NCI-H82 treated with DMSO at 0.1 percent for 48 hours (cell line): ENCODE results near the gene NUP93.
"Not testable (repeated sequence)": the region's sequence is repeated elsewhere in the genome, so short reads cannot be mapped to it uniquely, and the experiment has no call there.

Experiments
- DNase-seq: peaks from one replicate; lab custom pipeline; 2025; ENCODE audit not compliant: unreplicated experiment; lab: John Stamatoyannopoulos, UW

NUP93 gene

DNA sequence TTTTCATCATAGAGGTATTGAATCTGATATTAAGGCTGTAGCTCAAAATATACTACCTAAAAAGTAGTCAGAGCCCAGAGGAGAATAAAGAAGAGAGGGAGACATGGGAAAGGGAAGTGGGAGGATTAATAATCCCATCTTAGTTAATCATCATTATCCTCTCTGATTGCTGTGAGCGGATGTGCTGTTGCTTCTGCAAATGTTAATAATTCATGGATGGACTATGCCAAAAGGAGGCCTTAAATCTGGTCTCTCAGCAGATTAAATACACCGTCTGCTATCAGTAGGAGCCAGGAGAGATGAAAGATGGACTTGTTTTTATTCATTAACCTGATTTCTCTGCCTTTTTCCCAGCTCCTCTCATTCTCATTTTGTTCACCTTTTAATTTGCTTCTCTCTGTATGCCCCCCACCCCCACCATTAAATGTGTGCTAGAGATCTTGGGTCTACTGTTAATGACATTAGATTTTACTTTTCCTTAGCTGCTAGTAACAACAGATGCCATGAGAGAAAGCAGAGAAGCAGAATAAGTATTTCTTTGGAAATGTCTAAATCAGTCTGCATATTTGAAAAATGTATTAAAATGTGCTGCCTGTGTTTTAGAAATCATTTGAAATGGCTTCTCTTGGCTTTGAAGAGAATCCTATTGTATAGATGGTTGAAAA lies 44.2 kb downstream of the NUP93 start:
- DNase-seq: peak; percentile 30

DNA sequence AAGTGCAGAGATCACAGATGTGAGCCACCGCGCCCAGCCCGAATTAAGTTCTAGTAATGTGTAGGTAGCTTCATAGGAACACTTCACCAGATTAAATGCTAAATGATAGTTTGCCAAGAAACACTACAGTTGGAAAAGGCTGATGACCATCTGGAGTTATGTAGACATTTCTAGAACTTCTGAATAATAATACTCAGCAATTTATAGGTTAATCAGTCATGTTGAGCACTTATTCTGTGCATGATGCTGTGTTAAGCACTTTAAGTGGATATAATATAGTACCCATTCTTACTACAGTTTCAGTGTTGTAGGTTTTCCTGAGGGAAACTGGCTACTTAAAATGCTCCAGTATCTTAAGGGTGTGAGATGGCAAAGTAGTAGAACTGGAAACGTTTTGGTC lies 45.2 kb downstream of the NUP93 start:
- no peak for DNase-seq

DNA sequence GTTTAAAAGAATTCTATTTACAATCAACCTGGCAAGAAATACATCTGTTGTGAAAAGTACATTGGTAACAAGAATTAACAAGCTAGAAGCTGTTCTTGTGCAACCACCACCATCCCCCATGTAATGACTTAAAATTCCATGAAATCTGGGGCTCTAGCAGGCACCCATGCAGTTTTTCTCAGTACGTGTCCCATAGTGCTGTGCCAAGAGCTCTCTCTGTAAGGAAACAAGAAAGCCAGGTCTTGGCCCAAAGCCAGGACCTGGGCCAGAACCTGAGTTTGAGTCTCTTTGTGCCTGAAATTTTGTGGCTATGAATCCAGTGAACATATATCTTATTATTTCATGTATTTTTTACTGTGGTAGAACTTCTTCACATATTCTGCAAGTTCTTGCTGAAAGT lies 46.6 kb downstream of the NUP93 start:
- no peak for DNase-seq

DNA sequence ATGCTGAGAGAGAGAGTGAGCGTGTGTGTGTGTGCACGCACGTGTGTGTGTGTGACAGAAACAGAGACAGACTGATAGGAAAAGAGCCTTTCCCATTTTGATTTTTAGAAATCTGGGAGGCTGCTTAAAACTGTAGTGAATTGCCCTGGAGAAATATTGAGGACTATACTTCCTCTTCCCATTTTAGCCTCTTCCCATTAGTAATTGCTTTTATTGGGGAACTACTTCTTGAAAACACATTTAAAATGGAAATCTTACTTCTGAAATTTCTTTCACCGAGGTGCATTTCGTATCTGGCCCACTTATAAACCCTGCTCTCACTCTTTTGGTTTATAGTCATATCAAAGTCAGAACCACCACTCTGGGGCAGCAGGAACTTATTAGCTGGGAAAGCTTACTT lies 47.1 kb downstream of the NUP93 start:
- no peak for DNase-seq

DNA sequence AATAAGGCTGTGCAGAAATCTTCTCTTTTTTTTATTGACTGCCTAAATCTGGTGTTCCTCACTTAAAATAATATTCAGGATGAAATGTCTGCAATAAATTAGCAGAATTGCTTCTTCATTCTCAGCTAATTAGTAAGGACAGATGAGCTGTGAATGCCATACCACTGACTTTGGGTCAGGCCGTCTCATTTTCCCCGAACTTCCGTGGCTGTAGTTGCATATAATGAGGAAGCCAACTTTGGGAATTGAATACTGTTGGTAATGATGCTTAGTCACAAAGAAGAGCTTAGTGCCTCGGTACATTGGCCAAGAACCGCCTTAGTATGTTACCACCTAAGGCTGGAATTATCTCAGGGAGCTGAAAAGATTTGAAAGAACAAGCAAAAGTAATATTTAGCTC lies 47.6 kb downstream of the NUP93 start:
- DNase-seq: no peak

DNA sequence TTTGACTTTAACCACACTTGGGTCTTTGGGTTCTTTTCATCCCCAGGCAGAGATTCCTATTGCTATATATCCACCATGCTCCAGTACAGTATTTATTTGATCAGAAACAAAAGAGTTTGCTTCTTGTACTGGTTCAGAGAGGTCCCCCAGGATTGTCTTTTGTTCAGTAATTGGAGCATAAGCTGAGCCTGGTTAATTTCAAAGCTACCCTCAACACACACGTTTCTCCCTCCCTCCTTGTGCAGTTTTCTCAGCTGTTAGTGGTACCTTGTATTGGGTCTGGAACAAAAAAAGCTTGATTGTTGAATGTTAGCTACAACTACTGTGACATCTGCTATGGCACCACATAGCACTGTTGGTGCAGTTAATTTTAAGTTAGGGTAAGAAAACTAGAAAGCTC lies 50.0 kb downstream of the NUP93 start:
- no peak for DNase-seq

DNA sequence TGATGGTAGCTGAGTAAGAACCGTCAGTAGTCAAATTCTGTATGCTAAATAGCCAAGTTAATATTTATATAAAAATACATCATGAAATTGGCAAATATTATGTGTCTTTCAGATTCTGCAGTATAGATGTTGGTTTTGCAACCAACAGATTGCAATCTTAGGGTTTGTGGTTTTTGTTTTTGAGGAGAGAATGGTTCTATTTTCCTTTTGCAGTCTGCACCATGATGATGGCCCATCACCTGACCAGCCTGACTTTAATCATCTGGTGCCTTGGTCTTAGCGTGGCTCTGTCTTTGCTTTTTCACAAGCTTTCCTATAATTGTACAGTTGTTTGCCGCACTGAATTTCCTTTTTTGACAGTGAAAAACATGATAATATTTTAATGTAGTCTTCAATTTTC lies 50.7 kb downstream of the NUP93 start:
- no peak for DNase-seq

DNA sequence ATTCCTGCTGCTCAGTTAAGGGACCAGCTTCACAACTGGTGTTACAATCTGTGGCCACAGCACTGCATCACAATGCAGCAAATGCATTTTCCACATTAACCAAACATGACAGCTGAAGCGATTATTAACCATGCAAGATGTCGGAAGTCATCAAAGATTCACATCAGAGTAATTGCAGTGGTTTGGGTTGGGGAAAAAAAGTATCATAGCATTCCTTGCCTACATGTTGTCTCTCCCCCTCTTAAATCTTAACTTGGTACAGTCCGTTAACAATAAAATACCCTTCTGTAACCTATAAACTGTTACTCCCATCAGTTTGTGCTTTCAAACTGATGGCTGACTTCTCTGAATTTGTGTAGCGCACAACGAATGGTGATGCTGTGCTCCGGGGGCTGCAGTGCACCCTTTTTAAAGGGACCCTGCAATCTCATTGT lies 51.6 kb downstream of the NUP93 start:
- DNase-seq: no peak

DNA sequence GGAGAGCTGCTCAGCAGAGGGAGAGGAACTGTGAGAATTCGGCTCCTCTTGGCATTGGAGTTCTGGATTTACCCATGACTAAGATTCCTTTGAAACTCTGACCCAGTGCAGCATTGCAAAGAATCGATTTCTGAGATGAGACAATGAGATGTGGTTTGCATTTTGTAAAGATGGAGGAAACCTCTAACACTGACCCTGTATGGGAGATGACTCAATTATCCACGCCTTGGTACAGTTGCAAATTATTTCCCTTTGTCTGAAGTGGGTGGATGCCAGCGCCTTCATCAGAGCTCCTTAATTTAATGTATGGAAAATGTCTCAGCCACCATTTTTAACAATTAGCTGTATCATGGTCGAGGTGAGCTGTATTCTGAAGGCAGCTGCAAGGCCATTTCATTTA lies 53.4 kb downstream of the NUP93 start:
- no peak for DNase-seq

DNA sequence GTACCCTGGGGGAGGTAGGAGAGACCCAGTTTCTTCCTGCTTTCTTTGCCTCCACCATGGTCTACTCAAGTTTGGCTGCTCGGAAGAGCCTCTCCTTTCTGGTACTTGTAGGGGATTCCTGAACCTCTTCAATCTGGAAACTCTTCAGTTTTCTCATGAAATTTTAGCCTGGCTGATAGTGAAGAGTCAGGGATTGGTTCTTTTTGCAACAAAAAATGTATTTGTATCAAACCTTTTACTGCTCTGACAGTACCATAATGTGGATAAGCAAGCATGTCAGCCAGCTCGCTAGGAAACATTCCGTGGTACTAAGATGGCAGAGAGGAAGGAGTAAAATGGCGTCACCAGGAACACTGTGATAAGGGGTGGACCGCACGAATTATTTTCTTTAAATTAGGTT lies 55.4 kb downstream of the NUP93 start:
- no peak for DNase-seq

DNA sequence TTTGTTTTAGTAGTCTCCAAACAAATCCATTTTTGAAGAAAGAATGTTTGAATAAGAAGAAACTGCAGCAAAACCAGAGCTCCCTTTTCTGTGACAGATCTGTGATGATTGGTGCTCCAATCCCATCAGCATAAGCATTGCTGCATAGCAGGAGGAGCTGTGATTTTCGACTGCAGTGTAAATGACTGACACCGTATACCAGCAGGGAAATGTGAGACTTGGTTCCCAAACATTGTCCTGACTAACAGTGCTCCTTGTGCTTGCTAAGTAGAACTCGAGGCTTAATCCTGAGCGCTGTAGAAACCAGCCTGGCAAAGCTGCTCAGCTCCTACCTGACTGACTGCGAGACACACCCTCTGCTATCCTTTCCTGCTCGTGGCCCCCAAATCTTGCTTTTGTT lies 57.2 kb downstream of the NUP93 start:
- DNase-seq: no peak

DNA sequence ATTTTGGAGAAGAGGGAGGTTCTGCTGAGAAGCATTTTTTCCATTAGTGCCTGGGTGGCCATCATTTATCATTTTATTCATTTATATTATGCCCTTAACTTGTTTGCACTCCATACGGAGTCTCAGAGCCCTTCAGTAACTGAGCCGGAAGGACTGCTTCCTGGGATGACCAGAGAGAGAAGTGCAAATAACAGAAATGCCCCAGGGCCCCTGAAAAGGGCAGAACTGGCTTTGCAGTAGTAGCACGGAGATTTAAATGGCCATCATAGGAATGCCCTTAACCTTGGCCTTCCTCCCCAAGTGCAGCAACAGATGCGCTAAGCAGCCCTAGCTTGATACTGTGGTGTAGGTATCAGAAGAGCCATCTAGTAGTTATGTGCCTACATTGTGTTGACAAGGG lies 58.5 kb downstream of the NUP93 start:
- no peak for DNase-seq

DNA sequence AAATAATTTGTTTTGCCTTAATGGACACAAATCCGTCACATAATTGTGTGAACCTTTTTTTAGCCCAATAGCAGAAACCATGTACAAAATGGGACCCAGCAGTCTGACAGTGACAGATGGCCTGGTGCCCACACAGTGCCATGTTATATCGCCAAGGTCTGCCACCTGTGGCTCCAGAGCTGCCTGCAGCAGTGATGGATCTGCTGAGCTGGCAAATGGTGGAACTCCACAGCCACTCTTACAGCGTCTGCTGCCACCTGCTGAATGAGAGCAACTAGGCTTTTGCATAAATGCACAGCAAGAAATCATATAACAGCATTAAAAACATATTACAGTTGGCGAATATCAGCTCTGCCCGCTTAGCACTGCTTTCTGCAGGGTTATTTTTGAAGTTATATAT lies 59.4 kb downstream of the NUP93 start:
- no peak for DNase-seq

DNA sequence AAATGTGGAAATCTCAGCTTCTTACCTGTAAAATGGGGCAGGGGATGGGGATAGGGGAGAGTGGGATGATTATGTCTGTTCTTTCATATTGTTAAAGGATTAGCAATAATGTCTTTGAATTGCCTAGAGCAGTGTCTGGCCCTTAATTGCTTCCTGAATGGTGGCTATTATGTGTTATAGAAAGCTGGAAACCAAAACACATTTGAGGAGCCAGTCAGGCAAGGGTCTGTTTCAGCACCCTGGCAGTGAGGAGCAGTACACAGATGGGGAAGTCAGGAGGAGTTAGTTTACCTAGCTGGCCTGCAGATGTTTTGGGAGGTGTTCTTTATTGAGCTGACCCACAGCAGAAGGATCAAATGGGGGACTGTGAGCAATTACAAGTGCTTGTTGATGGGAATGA lies 63.0 kb downstream of the NUP93 start:
- DNase-seq: no peak

DNA sequence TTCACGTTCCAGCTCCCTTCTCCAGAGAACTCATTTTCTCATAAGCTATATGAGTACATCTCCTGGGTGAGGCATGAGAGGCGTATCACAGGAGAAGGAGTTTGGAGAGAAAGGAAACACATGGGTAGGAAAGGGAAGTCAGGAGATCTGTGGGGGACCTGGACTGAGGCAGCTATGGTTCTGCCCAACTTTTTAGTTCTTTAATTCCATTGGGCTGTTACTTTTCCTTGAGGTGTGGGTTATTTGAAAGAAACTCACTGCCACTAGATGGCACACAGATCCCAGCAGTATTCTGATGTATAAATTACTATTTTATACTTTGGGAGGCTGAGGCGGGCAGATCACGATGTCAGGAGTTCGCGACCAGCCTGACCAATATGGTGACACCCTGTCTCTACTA lies 63.6 kb downstream of the NUP93 start:
- DNase-seq: no peak

DNA sequence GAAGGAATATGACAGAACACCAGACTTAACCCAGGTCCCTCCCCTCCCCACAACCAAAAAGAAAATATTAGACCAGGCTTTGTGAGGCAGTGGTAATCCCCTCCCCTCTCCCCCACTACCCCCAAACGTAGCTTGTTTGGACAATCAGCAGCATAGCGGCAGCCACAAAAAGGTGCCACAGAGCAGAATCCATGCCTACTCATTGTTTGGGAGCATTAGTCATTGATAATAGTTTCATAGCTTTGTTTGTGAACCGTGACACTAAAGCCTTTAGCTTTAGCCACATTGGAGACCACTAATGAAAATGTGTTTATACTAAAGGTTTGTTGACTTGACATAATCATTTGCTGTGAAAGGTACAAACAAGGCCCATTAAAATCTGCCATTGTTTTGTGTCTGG lies 65.1 kb downstream of the NUP93 start:
- no peak for DNase-seq

DNA sequence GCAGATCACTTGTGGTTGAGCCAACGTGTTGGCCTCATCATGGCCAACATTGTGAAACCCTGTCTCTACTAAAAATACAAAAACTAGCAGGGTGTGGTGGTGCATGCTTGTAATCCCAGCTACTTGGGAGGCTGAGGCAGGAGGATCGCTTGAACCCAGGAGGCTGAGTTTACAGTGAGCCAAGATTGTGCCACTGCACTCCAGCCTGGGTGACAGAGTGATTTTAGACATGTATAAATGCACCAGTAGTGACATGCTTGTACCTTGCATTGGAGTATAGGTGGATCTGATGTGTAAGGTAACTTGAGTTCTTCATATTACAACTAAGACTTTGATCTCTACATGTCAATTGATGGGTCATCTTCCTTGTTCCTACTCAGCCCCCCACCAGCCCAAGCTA lies 67.1 kb downstream of the NUP93 start:
- DNase-seq: not testable (repeated sequence)

DNA sequence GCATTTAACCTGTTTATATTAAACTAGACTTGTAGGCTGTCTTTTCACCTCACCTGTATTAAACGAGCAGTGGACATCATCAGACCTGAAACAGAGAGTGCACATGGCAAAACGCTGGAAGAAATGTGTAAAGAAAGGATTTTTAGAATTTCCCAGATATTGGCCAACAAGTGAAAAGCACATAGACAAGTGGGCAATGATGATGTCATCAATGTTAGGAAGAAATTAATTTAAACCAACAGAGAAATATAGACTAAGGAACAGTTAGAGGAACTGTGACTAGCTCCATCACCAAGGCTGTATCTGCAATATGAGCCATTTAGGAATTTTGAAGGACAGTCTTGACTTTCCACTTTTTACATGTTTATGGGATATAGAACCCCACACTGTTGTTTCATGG lies 67.9 kb downstream of the NUP93 start:
- no peak for DNase-seq

DNA sequence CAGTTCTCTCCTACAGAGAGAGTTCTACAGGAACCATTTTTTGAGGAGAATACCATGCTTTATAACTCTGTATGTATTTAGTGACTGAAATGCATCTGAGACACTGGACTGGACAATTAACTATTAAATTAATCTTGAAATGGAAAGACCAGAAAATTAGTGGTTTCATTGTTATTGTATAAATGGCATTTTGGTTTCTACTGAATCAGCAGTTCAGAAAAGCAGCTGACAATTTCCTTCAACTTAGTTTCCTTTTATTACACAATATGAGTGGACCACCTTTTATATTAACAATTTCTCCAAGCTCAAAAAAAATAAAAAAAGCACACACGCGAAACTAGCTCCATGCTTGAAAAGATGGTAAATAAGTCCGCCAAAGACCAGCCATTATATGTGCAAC lies 69.0 kb downstream of the NUP93 start:
- no peak for DNase-seq

DNA sequence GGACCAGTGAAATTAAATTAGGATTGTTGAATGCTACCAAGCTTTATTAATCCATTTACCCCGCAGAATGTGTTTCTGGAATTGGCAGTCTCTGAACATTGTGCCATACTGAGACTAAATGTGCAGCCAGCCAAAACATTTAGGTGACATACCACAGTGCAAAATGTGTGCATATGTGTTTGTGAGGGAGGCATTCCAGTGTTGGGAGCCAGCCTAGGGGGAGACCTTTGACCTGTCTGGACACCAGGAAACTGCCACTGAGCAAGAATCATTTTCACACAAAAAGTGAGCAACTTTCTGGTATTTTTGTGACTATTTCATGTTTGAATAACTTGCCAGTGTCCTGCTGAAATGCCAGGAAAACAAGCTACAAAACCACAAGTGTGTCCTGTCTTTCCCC lies 70.4 kb downstream of the NUP93 start:
- DNase-seq: no peak

DNA sequence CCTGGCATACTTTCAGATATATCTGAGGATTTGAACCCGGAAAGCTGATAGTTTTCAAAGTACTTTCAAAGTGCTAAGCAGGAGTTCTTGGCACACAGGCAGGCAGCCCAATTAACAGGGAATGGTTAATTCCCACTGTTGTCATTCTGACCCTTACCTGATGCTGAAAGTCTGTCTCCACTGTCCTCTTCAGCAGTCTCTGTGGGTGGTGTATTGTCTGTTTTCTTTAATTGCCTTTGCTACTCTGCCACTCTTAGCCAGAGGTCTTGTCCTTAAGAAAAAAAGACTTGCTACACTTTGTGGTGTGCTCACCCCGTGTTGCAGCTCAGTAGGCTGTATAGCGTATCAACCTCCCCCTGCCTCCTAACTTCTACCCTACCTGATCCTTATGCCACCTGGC lies 71.8 kb downstream of the NUP93 start:
- DNase-seq: no peak

DNA sequence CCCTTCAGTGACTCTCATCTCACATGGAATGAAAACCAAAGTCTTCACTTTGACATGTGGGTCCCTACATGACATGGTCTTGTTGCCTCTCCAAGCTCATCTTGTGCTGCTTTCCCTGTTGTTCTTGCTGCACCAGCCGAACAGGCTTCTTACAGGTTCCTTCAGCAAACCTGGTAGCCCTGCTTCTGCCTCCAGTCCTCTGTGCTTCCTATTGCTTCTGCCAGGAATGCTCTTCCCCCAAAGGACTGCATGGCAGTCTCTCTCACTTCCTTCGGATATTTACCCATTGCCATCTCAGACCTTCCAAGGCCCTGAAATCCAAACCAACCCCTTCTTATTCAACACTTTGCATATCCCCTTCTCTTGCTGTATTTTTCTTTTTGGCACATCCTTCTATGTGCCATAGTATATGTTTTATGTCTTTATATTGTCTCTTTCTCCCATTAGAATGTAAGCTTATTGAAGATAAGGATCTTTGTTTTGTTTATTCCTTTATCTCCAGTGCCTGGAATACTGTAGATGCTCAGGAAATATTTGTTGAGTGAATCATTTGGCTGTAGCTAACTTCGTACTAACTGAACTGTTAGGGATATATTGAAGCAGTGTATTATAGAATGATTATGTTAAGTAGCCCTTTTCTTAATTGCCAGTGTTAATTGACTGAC lies 77.2 kb downstream of the NUP93 start:
- no peak for DNase-seq

DNA sequence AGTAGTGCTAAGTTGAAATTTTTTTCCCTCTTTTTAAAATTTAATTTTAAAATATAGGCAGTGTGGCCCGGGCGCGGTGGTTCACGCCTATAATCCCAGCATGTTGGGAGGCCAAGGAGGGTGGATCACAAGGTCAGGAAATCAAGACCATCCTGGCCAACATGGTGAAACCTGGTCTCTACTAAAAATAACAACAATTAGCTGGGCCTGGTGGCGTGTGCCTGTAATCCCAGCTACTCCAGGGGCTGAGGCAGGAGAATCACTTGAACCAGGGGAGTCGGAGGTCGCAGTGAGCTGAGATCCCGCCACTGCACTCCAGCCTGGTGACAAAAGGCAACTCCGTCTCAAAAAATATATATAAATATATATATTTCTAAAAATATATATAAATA lies 77.7 kb downstream of the NUP93 start:
- not testable (repeated sequence) for DNase-seq
